Neural cell (in vitro differentiated cells): Measurements from ENCODE around the gene PDHB.

Experiments used
- CTCF ChIP-seq: fragments of 450-650 bp; IDR thresholded peaks from 2 replicates; pipeline ENCODE4 v1.5.1; 2014; ENCODE audit warnings: antibody characterized with exemption, mild to moderate bottlenecking, moderate library complexity; ENCODE audit not compliant: poor library complexity, severe bottlenecking
- EZH2 ChIP-seq: fragments of 200-600, 300-800 bp; shearing (Covaris generic), sonication (generic); IDR thresholded peaks from 2 replicates; pipeline ENCODE4 v1.6.1; 2014; ENCODE audit warnings: antibody characterized with exemption, low read length, borderline replicate concordance, mild to moderate bottlenecking; ENCODE audit not compliant: insufficient read depth, poor library complexity, severe bottlenecking
- RAD21 ChIP-seq: fragments of 450-650 bp; conservative IDR thresholded peaks from 2 replicates; pipeline ENCODE4 v1.6.1; 2014; ENCODE audit warnings: antibody characterized with exemption, mild to moderate bottlenecking, moderate library complexity

- TF ChIP-seq EZH2, result no peak
- TF ChIP-seq RAD21, result no peak
- no peak for TF ChIP-seq CTCF
Measured at GRCh38 chr3:58388550-58389091, 45.0 kb downstream of the PDHB start.
